ENCODE results near the gene LRRK1. TPM values are rescaled to one million over a fixed set of nuclear protein-coding genes. Genes with fewer than 3 reads are reported as not detected.

Gene LRRK1
- polyA plus RNA-seq, 1 of the 3 experiments (the other 2 are of a cell fraction) = 6.9 TPM

GRCh38 chr15:101004986-101005747, 86.0 kb downstream of the LRRK1 start:
- CTCF ChIA-PET = interaction anchor here (0.9 to 5.6 kb wide), 6 partner anchors 14 to 371 kb away, joined by 3 to 156 read pairs (median 16); partner anchors contain the start of gene LRRK1
- no peak overlapping the region for H3K9ac ChIP-seq

More at GRCh38 chr15:101004986-101005747, 86.0 kb downstream of the LRRK1 start:
- no peaks in the 10 kb centered on the region for H3K27me3 ChIP-seq (ENCODE audit: insufficient read depth)
- H3K4me3 ChIP-seq (ENCODE audit: low read depth in 2 of 2, low read length in 1 of 2) = no peak overlapping the region
- no peaks in the 10 kb centered on the region for H3K9me2 ChIP-seq
- H3K4me2 ChIP-seq = no peak overlapping the region
- H3K79me2 ChIP-seq (ENCODE audit: insufficient read depth) = no peaks in the 10 kb centered on the region
- no peak for TF ChIP-seq GABPA (IDR thresholded peaks at IDR 0.05; ENCODE audit: low read depth)
- TF ChIP-seq TAF1 (IDR thresholded peaks at IDR 0.05; ENCODE audit: borderline replicate concordance, low read depth, low read length) = no peak
- no peak for TF ChIP-seq PBX3 (IDR thresholded peaks at IDR 0.05)
- no peak for TF ChIP-seq RXRA (IDR thresholded peaks at IDR 0.05; ENCODE audit: borderline replicate concordance, low read depth)
- TF ChIP-seq MAX (IDR thresholded peaks at IDR 0.05; ENCODE audit: low read depth) = no peak
- no peak for TF ChIP-seq NFIC (IDR thresholded peaks at IDR 0.05; ENCODE audit: borderline replicate concordance)
- TF ChIP-seq FOSL2 (IDR thresholded peaks at IDR 0.05; ENCODE audit: borderline replicate concordance, low read depth) = no peak
- no peak for TF ChIP-seq USF1 (IDR thresholded peaks at IDR 0.05; ENCODE audit: borderline replicate concordance, low read depth)
- no peak for TF ChIP-seq RFX5 (IDR thresholded peaks at IDR 0.05; ENCODE audit: low read length)
- no peak for TF ChIP-seq ZBTB33 (IDR thresholded peaks at IDR 0.05; ENCODE audit: borderline replicate concordance, low read depth)
- TF ChIP-seq FOXM1 (IDR thresholded peaks at IDR 0.05; ENCODE audit: low read depth) = no peak
- TF ChIP-seq NRF1 (IDR thresholded peaks at IDR 0.05; ENCODE audit: low read depth, low read length) = no peak
- TF ChIP-seq TEAD4 (IDR thresholded peaks at IDR 0.05; ENCODE audit: borderline replicate concordance, insufficient read depth) = no peak
- TF ChIP-seq POLR2AphosphoS5 (IDR thresholded peaks at IDR 0.05; ENCODE audit: low read depth, low read length) = no peak
- TF ChIP-seq YY1 (IDR thresholded peaks at IDR 0.05; ENCODE audit: low read depth) = no peak
- TF ChIP-seq USF2 (IDR thresholded peaks at IDR 0.05; ENCODE audit: borderline replicate concordance, low read depth, low read length) = no peak
- TF ChIP-seq CTCF (IDR thresholded peaks at IDR 0.05) = no peak
- no peak for TF ChIP-seq REST (IDR thresholded peaks at IDR 0.05; ENCODE audit: low read depth, low read length)
- WGBS (ENCODE audit: low lambda C conversion rate) = 93% methylated on average over 10 of the region's 10 CpGs
- no peak overlapping the region for H3K27ac ChIP-seq (ENCODE audit: low read depth in 2 of 2, low read length in 1 of 2)
- POLR2A ChIA-PET = no interaction called here
- H3F3A ChIP-seq (replicated peaks; ENCODE audit: insufficient read depth) = peaks cover 5% of the 10 kb centered on the region
- H4K20me1 ChIP-seq (ENCODE audit: insufficient read depth) = 0 out of 2 replicates have a peak, but pooled peaks cover 4% of the 10 kb centered on the region
- H3K36me3 ChIP-seq (replicated peaks in 1 of 2; ENCODE audit: control insufficient read depth in 1 of 2, insufficient read depth in 2 of 2, low read length in 1 of 2) = no peaks in the 10 kb centered on the region
- H3K4me1 ChIP-seq (ENCODE audit: control insufficient read depth in 1 of 2, insufficient read depth in 2 of 2, low read depth in 1 of 2, low read length in 1 of 2) = peaks cover 3 to 6% of the 10 kb centered on the region in 2 experiments; a peak in 2 of 4 replicates
- H3K9me3 ChIP-seq = no peaks in the 10 kb centered on the region
- no peak overlapping the region for H2AFZ ChIP-seq (ENCODE audit: low read depth)
- no peak for DNase-seq
